ENCODE results near the gene UBAC2. TPM values are rescaled to one million over a fixed set of nuclear protein-coding genes. Genes with fewer than 3 reads are reported as not detected.

UBAC2 gene
- polyA plus RNA-seq, 3 donors = 59.6 to 113 (median 96.7) TPM

- no peaks in the 10 kb centered on the region for H3K36me3 Mint-ChIP-seq
- no peak overlapping the region for H3K4me3 Mint-ChIP-seq
- Histone ChIP-seq H3K9me3 (replicated peaks in 1 of 2; ENCODE audit: control insufficient read depth in 1 of 2, insufficient read depth in 1 of 2, low read length in 2 of 2) (no peaks in the 10 kb centered on the region), H2AFZ (ENCODE audit: insufficient read depth, low read depth, low read length, poor library complexity, severe bottlenecking) (no peak overlapping the region), H4K20me1 (ENCODE audit: insufficient read depth, low read length) (no peaks in the 10 kb centered on the region), H3K9ac (ENCODE audit: insufficient read depth, low read length, poor library complexity, severe bottlenecking) (no peak overlapping the region), H3K4me2 (replicated peaks; ENCODE audit: extremely low read depth, low read length, poor library complexity, severe bottlenecking) (no peak overlapping the region), H3K79me2 (ENCODE audit: insufficient read depth, low read length) (no peaks in the 10 kb centered on the region), H3K27ac (ENCODE audit: low read depth in 1 of 2, low read length in 2 of 2) (no peak overlapping the region), H3K36me3 (replicated peaks in 1 of 2; ENCODE audit: control insufficient read depth in 1 of 2, insufficient read depth in 2 of 2, low read length in 2 of 2) (no peaks in the 10 kb centered on the region), H3K27me3 (ENCODE audit: control insufficient read depth in 2 of 2, insufficient read depth in 2 of 2, low read length in 2 of 2) (no peaks in the 10 kb centered on the region), H3K4me3 (replicated peaks in 1 of 3; ENCODE audit: low read depth in 2 of 3, low read length in 3 of 3) (no peak overlapping the region), H3K4me1 (ENCODE audit: control insufficient read depth in 1 of 2, insufficient read depth in 2 of 2, low read length in 2 of 2) (peaks cover 17 to 18% of the 10 kb centered on the region in 2 donors)
- H3K27me3 Mint-ChIP-seq (ENCODE audit: low read depth in 3 of 3) = peaks cover 6 to 14% (median 8%) of the 10 kb centered on the region in 3 donors
- H3K9me3 Mint-ChIP-seq = peaks cover 0 to 5% (median 0%) of the 10 kb centered on the region in 7 donors
- DNase-seq = no peak
- intact Hi-C loops (cut with micrococcal nuclease) = no loop called here
- 96% methylated on average over 15 of the region's 15 CpGs for WGBS (ENCODE audit: insufficient coverage)
- no peak overlapping the region for H3K27ac Mint-ChIP-seq
- H3K4me1 Mint-ChIP-seq = peaks cover 5% of the 10 kb centered on the region
- no peak for TF ChIP-seq CTCF (IDR thresholded peaks at IDR 0.05)
Measured at GRCh38 chr13:99414048-99414995, 213.7 kb downstream of the UBAC2 start.

GRCh38 chr13:99415014-99415650 is 214.5 kb downstream of the UBAC2 start:
- Histone ChIP-seq H3K4me1 (ENCODE audit: control insufficient read depth in 1 of 2, insufficient read depth in 2 of 2, low read length in 2 of 2) (peaks cover 23 to 25% of the 10 kb centered on the region in 2 donors), H3K4me3 (replicated peaks in 1 of 3; ENCODE audit: low read depth in 2 of 3, low read length in 3 of 3) (no peak overlapping the region)

More at GRCh38 chr13:99415014-99415650, 214.5 kb downstream of the UBAC2 start:
- Mint-ChIP-seq H3K9me3 (peaks cover 0 to 5% (median 0%) of the 10 kb centered on the region in 7 donors), H3K27ac (no peak overlapping the region), H3K4me1 (peaks cover 9% of the 10 kb centered on the region), H3K4me3 (no peak overlapping the region), H3K36me3 (no peaks in the 10 kb centered on the region), H3K27me3 (ENCODE audit: low read depth in 3 of 3) (peaks cover 13 to 22% (median 16%) of the 10 kb centered on the region in 3 donors)
- peak in 2 of 3 donors; percentile 29 to 44 for DNase-seq
- H2AFZ ChIP-seq (ENCODE audit: insufficient read depth, low read depth, low read length, poor library complexity, severe bottlenecking) = no peak overlapping the region
- H3K27me3 ChIP-seq (ENCODE audit: control insufficient read depth in 2 of 2, insufficient read depth in 2 of 2, low read length in 2 of 2) = peaks cover 3 to 8% of the 10 kb centered on the region in 2 donors
- peak overlapping the region in 1 of 2 donors; percentile 40 for H3K27ac ChIP-seq (ENCODE audit: low read depth in 1 of 2, low read length in 2 of 2)
- H4K20me1 ChIP-seq (ENCODE audit: insufficient read depth, low read length) = no peaks in the 10 kb centered on the region
- intact Hi-C loops (cut with micrococcal nuclease) = no loop called here
- no peaks in the 10 kb centered on the region for H3K36me3 ChIP-seq (replicated peaks in 1 of 2; ENCODE audit: control insufficient read depth in 1 of 2, insufficient read depth in 2 of 2, low read length in 2 of 2)
- H3K4me2 ChIP-seq (replicated peaks; ENCODE audit: extremely low read depth, low read length, poor library complexity, severe bottlenecking) = peak overlapping the region; percentile 18
- H3K9ac ChIP-seq (ENCODE audit: insufficient read depth, low read length, poor library complexity, severe bottlenecking) = no peak overlapping the region
- 75% methylated on average over 8 of the region's 13 CpGs for WGBS (ENCODE audit: insufficient coverage)
- no peak for TF ChIP-seq CTCF (IDR thresholded peaks at IDR 0.05)
- no peaks in the 10 kb centered on the region for H3K79me2 ChIP-seq (ENCODE audit: insufficient read depth, low read length)
- H3K9me3 ChIP-seq (replicated peaks in 1 of 2; ENCODE audit: control insufficient read depth in 1 of 2, insufficient read depth in 1 of 2, low read length in 2 of 2) = no peaks in the 10 kb centered on the region

All from CD14-positive monocyte (primary cell).